Thyroid gland (tissue), 4 donors: Measurements from ENCODE around the gene IQGAP1. TPM values are rescaled to one million over a fixed set of nuclear protein-coding genes. Genes with fewer than 3 reads are reported as not detected.

Source experiments
- DNase-seq, 2 donors: peaks; one replicate each; pipeline ENCODE4 v3.0.0-alpha.2; 2019
- H3K27ac ChIP-seq, 3 donors: fragments of 200-600 bp; sonication (generic); 1 replicate in 2 of 3; 2 replicates in 1 of 3; pipeline ENCODE4 v1.5.1; 2016 to 2019; ENCODE audit warnings: mild to moderate bottlenecking in 1 of 3, moderate library complexity in 1 of 3
- H3K27me3 ChIP-seq: fragments of 200-600 bp; sonication (generic); one replicate; pipeline ENCODE4 v1.5.1; 2019
- H3K36me3 ChIP-seq, 2 donors: fragments of 200-600 bp; sonication (generic); one replicate each; pipeline ENCODE4 v1.5.1; 2016 to 2019
- H3K4me1 ChIP-seq, 2 donors: fragments of 200-600 bp; sonication (generic); one replicate each; pipeline ENCODE4 v1.5.1; 2017 to 2019
- H3K4me3 ChIP-seq, 3 donors: fragments of 200-600 bp; sonication (generic); replicated peaks in 1 of 3; 1 replicate in 2 of 3; 2 replicates in 1 of 3; pipeline ENCODE4 v1.5.1; 2016; ENCODE audit warnings: mild to moderate bottlenecking in 1 of 3
- H3K9me3 ChIP-seq: fragments of 200-600 bp; sonication (generic); one replicate; pipeline ENCODE4 v1.5.1; 2017
- CTCF ChIP-seq, 6 experiments: fragments of 200-600 bp in 3 of 6; fragments of 450-650 bp in 3 of 6; sonication (generic) in 3 of 6; IDR thresholded peaks; one replicate each; pipeline ENCODE4 v1.5.1; 2016 to 2019; ENCODE audit warnings: antibody characterized with exemption in 6 of 6, mild to moderate bottlenecking in 2 of 6, inconsistent platforms in 1 of 6, moderate library complexity in 1 of 6
- POLR2A ChIP-seq, 2 donors: fragments of 450-650 bp; IDR thresholded peaks; one replicate each; pipeline ENCODE4 v1.6.1; 2017; ENCODE audit warnings: antibody characterized with exemption in 2 of 2, mild to moderate bottlenecking in 2 of 2, moderate library complexity in 1 of 2
- WGBS, 2 donors: methylation state at CpG; one replicate each; pipeline ENCODE4 v1.1.5; 2017; 5-methylcytosine and 5-hydroxymethylcytosine counted together
- intact Hi-C: fragments of 100-400 bp; cut with DNase I; formaldehyde crosslinking; loops from one replicate; pipeline ENCODE4 v1.15.1; 2023
- total RNA-seq, 4 donors: library from RNA; depleted of rRNA; stranded (reverse); fragments of >200 nt; gene quantifications; one replicate each; pipeline ENCODE4 v1.2.3, GENCODE V29; 2016

Gene IQGAP1
- total RNA-seq, 4 donors from 2014 or later: 222 to 290 (median 247) TPM

- TF ChIP-seq CTCF (IDR thresholded peaks at IDR 0.05) (no peak), POLR2A (IDR thresholded peaks at IDR 0.05) (no peak)
- H3K27ac ChIP-seq: peak overlapping the region; percentile 66 to 86 (median 76)
- no peaks in the 10 kb centered on the region for H3K36me3 ChIP-seq
- intact Hi-C loops: no loop called here
- DNase-seq: no peak
- H3K4me3 ChIP-seq: no peak overlapping the region
- no peaks in the 10 kb centered on the region for H3K9me3 ChIP-seq
- H3K27me3 ChIP-seq: no peaks in the 10 kb centered on the region
- H3K4me1 ChIP-seq: peaks cover 63 to 70% of the 10 kb centered on the region in 2 donors
Observed at GRCh38 chr15:90419206-90419605, 31.2 kb downstream of the IQGAP1 start.

GRCh38 chr15:90419738-90420406, 31.8 kb downstream of the IQGAP1 start:
- Histone ChIP-seq H3K27me3 (no peaks in the 10 kb centered on the region), H3K36me3 (no peaks in the 10 kb centered on the region), H3K4me3 (no peak overlapping the region), H3K4me1 (peaks cover 63 to 70% of the 10 kb centered on the region in 2 donors), H3K27ac (peak overlapping the region; percentile 66 to 86 (median 76)), H3K9me3 (no peaks in the 10 kb centered on the region)
- intact Hi-C loops: no loop called here
- TF ChIP-seq CTCF (IDR thresholded peaks at IDR 0.05): no peak
- no peak for DNase-seq
- 58 to 73% methylated on average over 6 of the region's 6 CpGs for WGBS, 2 donors

GRCh38 chr15:90420451-90420850, 32.4 kb downstream of the IQGAP1 start:
- 90 to 100% methylated on average over 1 of the region's 1 CpG for WGBS, 2 donors

GRCh38 chr15:90421527-90421926, 33.5 kb downstream of the IQGAP1 start:
- Histone ChIP-seq H3K27me3 (no peaks in the 10 kb centered on the region), H3K27ac (peak overlapping the region; percentile 76 to 86 (median 83)), H3K4me3 (no peak overlapping the region), H3K4me1 (peaks cover 64 to 82% of the 10 kb centered on the region in 2 donors), H3K36me3 (no peaks in the 10 kb centered on the region), H3K9me3 (no peaks in the 10 kb centered on the region)
- peak; percentile 85 to 89 for DNase-seq
- intact Hi-C loops: no loop called here
- WGBS, 2 donors: 40 to 56% methylated on average over 3 of the region's 3 CpGs
- TF ChIP-seq POLR2A (IDR thresholded peaks at IDR 0.05) (peak in 1 of 2 donors; percentile 16), CTCF (IDR thresholded peaks at IDR 0.05) (no peak)

More at GRCh38 chr15:90420451-90420850, 32.4 kb downstream of the IQGAP1 start:
- peaks cover 64 to 75% of the 10 kb centered on the region in 2 donors for H3K4me1 ChIP-seq
- H3K27ac ChIP-seq: peak overlapping the region; percentile 66 to 86 (median 76)
- intact Hi-C loops: no loop called here
- H3K4me3 ChIP-seq: no peak overlapping the region
- H3K9me3 ChIP-seq: no peaks in the 10 kb centered on the region
- TF ChIP-seq POLR2A (IDR thresholded peaks at IDR 0.05): no peak
- TF ChIP-seq CTCF (IDR thresholded peaks at IDR 0.05): no peak
- no peak for DNase-seq
- H3K36me3 ChIP-seq: no peaks in the 10 kb centered on the region
- H3K27me3 ChIP-seq: no peaks in the 10 kb centered on the region

- TF ChIP-seq POLR2A (IDR thresholded peaks at IDR 0.05) (no peak), CTCF (IDR thresholded peaks at IDR 0.05) (no peak)
- 41 to 59% methylated on average over 2 of the region's 2 CpGs for WGBS, 2 donors
- intact Hi-C loops: no loop called here
- peaks cover 0 to under 1% of the 10 kb centered on the region in 2 donors for H3K36me3 ChIP-seq
- H3K27me3 ChIP-seq: no peaks in the 10 kb centered on the region
- H3K4me3 ChIP-seq: no peak overlapping the region
- H3K9me3 ChIP-seq: no peaks in the 10 kb centered on the region
- DNase-seq: no peak
- H3K4me1 ChIP-seq: peaks cover 64 to 82% of the 10 kb centered on the region in 2 donors
- peak overlapping the region; percentile 71 to 86 (median 83) for H3K27ac ChIP-seq
Observed at GRCh38 chr15:90422043-90422442, 34.0 kb downstream of the IQGAP1 start.
